Activated naive CD4-positive, alpha-beta T cell treated with anti-CD3 and anti-CD28 coated beads for 36 hours (primary cell): Measurements from ENCODE around the gene TMEM254. TPM values are rescaled to one million over a fixed set of nuclear protein-coding genes. Genes with fewer than 3 reads are reported as not detected.

Experiments
- CTCF ChIA-PET: fragments of 350-600 bp; sonication (Branson Sonifier 250); formaldehyde crosslinking; loops from one replicate; lab custom pipeline; 2021; ENCODE audit warnings: antibody characterized with exemption; lab: Charles Lee
- DNase-seq: peaks from one replicate; pipeline ENCODE4 v3.0.0-alpha.2; 2020
- H3K27ac Mint-ChIP-seq: one replicate; pipeline ENCODE4 v1.8.0; 2021; ENCODE audit warnings: mild to moderate bottlenecking, mixed read lengths
- H3K27me3 Mint-ChIP-seq: one replicate; pipeline ENCODE4 v1.8.0; 2021; ENCODE audit warnings: low read depth, mixed read lengths
- H3K36me3 Mint-ChIP-seq: one replicate; pipeline ENCODE4 v1.8.0; 2021; ENCODE audit warnings: low read depth, mixed read lengths
- H3K4me1 Mint-ChIP-seq: one replicate; pipeline ENCODE4 v1.8.0; 2021; ENCODE audit warnings: low read depth, mixed read lengths
- H3K4me3 Mint-ChIP-seq: one replicate; pipeline ENCODE4 v1.8.0; 2021; ENCODE audit warnings: mild to moderate bottlenecking, moderate library complexity, mixed read lengths
- H3K9me3 Mint-ChIP-seq: one replicate; pipeline ENCODE4 v1.8.0; 2021; ENCODE audit warnings: mixed read lengths
- intact Hi-C: fragments of 100-400 bp; cut with micrococcal nuclease; formaldehyde crosslinking; loops from one replicate; pipeline ENCODE4 v1.15.1; 2023
- total RNA-seq, 2 experiments: library from RNA; stranded (reverse); gene quantifications; one replicate each; pipeline ENCODE4 v1.2.3, GENCODE V29; 2021

TMEM254 gene
- total RNA-seq, 2 experiments from 2014 or later: 16.2 to 16.7 TPM

GRCh38 chr10:80140251-80140650 is 61.8 kb downstream of the TMEM254 start:
- Mint-ChIP-seq H3K9me3 (no peaks in the 10 kb centered on the region), H3K4me1 (peaks cover 15% of the 10 kb centered on the region), H3K36me3 (no peaks in the 10 kb centered on the region), H3K27ac (no peak overlapping the region), H3K27me3 (peaks cover 10% of the 10 kb centered on the region), H3K4me3 (no peak overlapping the region)
- CTCF ChIA-PET: interaction anchor here (1.0 to 5.1 kb wide), 3 partner anchors 10 to 93 kb away, joined by 3 to 117 read pairs (median 3); no protein-coding TSS in a partner anchor
- DNase-seq: no peak
- intact Hi-C loops: loop anchor here (5.0 to 10.0 kb wide), 2 partner anchors 645 to 768 kb away; no protein-coding TSS in a partner anchor

- no peak overlapping the region for H3K27ac Mint-ChIP-seq
- intact Hi-C loops: loop anchor here (5.0 to 10.0 kb wide), 2 partner anchors 647 to 770 kb away; no protein-coding TSS in a partner anchor
- no peak overlapping the region for H3K4me3 Mint-ChIP-seq
- no peaks in the 10 kb centered on the region for H3K36me3 Mint-ChIP-seq
- CTCF ChIA-PET: interaction anchor here (1.0 to 5.1 kb wide), 4 partner anchors 18 to 860 kb away, joined by 4 to 117 read pairs (median 6); no protein-coding TSS in a partner anchor
- peaks cover 15% of the 10 kb centered on the region for H3K4me1 Mint-ChIP-seq
- DNase-seq: no peak
- no peaks in the 10 kb centered on the region for H3K9me3 Mint-ChIP-seq
- H3K27me3 Mint-ChIP-seq: peaks cover 10% of the 10 kb centered on the region
Measured at GRCh38 chr10:80141696-80142460, 63.4 kb downstream of the TMEM254 start.

Other genes starting within 250 kb of the TMEM254 start
- gene SFTPD, start 129.6 kb upstream of the TMEM254 start, total RNA-seq: not detected
- gene PLAC9, start 54.1 kb downstream of the TMEM254 start, total RNA-seq: not detected
- 100 to 1,000 TPM; 142 TPM for gene ANXA11, start 126.9 kb downstream of the TMEM254 start, total RNA-seq
- not detected for gene MAT1A, start 211.0 kb downstream of the TMEM254 start, total RNA-seq